CD8-positive, alpha-beta memory T cell (primary cell): Measurements from ENCODE around the gene TSC22D4. TPM values are rescaled to one million over a fixed set of nuclear protein-coding genes. Genes with fewer than 3 reads are reported as not detected.
"Not testable (repeated sequence)": the region's sequence is repeated elsewhere in the genome, so short reads cannot be mapped to it uniquely, and the experiment has no call there.

Experiments
- CTCF ChIA-PET: fragments of 350-600 bp; sonication (Branson Sonifier 250); formaldehyde crosslinking; loops from one replicate; lab custom pipeline; 2021; ENCODE audit warnings: antibody characterized with exemption; lab: Charles Lee
- POLR2A ChIA-PET: fragments of 350-600 bp; sonication (Branson Sonifier 250); formaldehyde crosslinking; loops from one replicate; lab custom pipeline; 2021; ENCODE audit warnings: antibody characterized with exemption; lab: Charles Lee
- DNase-seq, 5 donors: peaks; one replicate each; pipeline versions ENCODE4 v3.0.0 to v3.0.0-alpha.2; 2020 to 2022; ENCODE audit warnings: mixed read lengths in 1 of 5
- H3K27ac ChIP-seq: one replicate; pipeline ENCODE4 v1.7.0; 2013; ENCODE audit warnings: low read depth, mild to moderate bottlenecking, low read length, moderate library complexity
- H3K27me3 ChIP-seq: 2 replicates; pipeline ENCODE4 v1.7.0; 2013; ENCODE audit warnings: low read length, mild to moderate bottlenecking; ENCODE audit not compliant: insufficient read depth, poor library complexity, severe bottlenecking
- H3K36me3 ChIP-seq: 2 replicates; pipeline ENCODE4 v1.7.0; 2013; ENCODE audit warnings: mild to moderate bottlenecking, low read length, moderate library complexity; ENCODE audit not compliant: insufficient read depth
- H3K4me1 ChIP-seq: 2 replicates; pipeline ENCODE4 v1.7.0; 2013; ENCODE audit warnings: mild to moderate bottlenecking, low read length, moderate library complexity; ENCODE audit not compliant: insufficient read depth
- H3K4me3 ChIP-seq: 2 replicates; pipeline ENCODE4 v1.7.0; 2013; ENCODE audit warnings: mild to moderate bottlenecking, low read length
- H3K9me3 ChIP-seq: 2 replicates; pipeline ENCODE4 v1.7.0; 2013; ENCODE audit warnings: mild to moderate bottlenecking, low read length
- H3K27ac Mint-ChIP-seq, 8 donors: one replicate each; pipeline ENCODE4 v1.8.0; 2020 to 2021; ENCODE audit warnings: mixed read lengths in 8 of 8, mild to moderate bottlenecking in 6 of 8, inconsistent platforms in 3 of 8, moderate library complexity in 3 of 8
- H3K27me3 Mint-ChIP-seq, 2 donors: one replicate each; pipeline ENCODE4 v1.8.0; 2020 to 2021; ENCODE audit warnings: mixed read lengths in 2 of 2, mild to moderate bottlenecking in 1 of 2, moderate library complexity in 1 of 2
- H3K36me3 Mint-ChIP-seq, 3 donors: one replicate each; pipeline ENCODE4 v1.8.0; 2020 to 2021; ENCODE audit warnings: mixed read lengths in 3 of 3, inconsistent platforms in 1 of 3, mild to moderate bottlenecking in 1 of 3
- H3K4me1 Mint-ChIP-seq, 3 donors: one replicate each; pipeline ENCODE4 v1.8.0; 2020 to 2021; ENCODE audit warnings: mixed read lengths in 3 of 3, inconsistent platforms in 1 of 3, mild to moderate bottlenecking in 1 of 3
- H3K4me3 Mint-ChIP-seq, 7 donors: one replicate each; pipeline ENCODE4 v1.8.0; 2020 to 2021; ENCODE audit warnings: mixed read lengths in 7 of 7, mild to moderate bottlenecking in 6 of 7, moderate library complexity in 4 of 7, inconsistent platforms in 2 of 7
- H3K9me3 Mint-ChIP-seq, 5 donors: one replicate each; pipeline ENCODE4 v1.8.0; 2020 to 2022; ENCODE audit warnings: mixed read lengths in 5 of 5, mild to moderate bottlenecking in 3 of 5, moderate library complexity in 2 of 5, inconsistent platforms in 1 of 5
- polyA plus RNA-seq: library from polyadenylated mRNA; unstranded; fragments of 300-500 nt; fragmentation: Illumina TruSeq; gene quantifications from one replicate; pipeline ENCODE4 v1.2.3, GENCODE V29; 2021
- total RNA-seq, 2 experiments: library from RNA; stranded (reverse); gene quantifications; one replicate each; pipeline ENCODE4 v1.2.3, GENCODE V29; 2021

The TSC22D4 gene
- total RNA-seq (10 to 100 TPM; 96.2 to 99.1 TPM), polyA plus RNA-seq (40.5 TPM)

DNA sequence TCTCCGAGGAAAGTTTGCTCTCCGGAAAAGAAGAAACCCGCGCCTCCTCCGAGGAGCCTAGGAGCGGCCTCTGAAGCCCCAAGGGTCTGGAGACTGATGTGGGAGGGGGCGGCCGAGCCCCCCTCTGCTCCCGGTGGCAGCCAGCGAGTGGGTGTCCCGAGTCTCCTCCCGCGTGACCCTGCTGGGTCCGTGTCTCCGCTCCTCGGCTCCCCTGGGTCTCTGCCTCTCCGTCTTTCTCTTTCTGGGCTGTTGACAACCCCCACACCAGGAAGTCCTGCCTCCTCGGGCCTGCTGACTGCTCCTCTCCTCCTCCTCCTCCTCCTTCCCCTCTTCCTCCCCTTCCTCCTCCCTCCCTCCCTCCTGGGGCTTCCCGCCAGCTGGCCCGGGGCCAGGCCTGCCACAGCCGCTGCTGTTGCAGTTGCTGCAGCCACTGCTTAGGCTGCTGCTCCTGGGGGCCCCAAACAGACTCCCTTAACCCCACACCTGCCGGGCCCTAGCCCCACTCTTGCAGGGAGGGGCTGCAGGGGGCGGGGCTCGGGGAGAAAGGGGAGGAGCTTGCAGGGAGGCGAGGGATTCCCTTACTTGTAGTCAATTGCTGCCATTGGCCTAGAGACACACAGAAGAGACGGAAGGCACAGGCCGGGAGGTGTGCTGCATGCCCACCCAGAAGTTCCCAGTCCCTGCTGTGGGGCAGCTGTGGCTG is at the start of gene TSC22D4:
Gene TSC22D4, minus strand, starts transcription at position 257 of the 703 bp plus-strand sequence. CDS start 1,176 bp downstream, outside the sequence.
- POLR2A ChIA-PET: interaction anchor here (0.6 to 2.3 kb wide), 14 partner anchors 14 to 563 kb away, joined by 3 to 15 read pairs (median 4); partner anchors contain the start of genes AGFG2, FBXO24, LRCH4 and MEPCE

DNA sequence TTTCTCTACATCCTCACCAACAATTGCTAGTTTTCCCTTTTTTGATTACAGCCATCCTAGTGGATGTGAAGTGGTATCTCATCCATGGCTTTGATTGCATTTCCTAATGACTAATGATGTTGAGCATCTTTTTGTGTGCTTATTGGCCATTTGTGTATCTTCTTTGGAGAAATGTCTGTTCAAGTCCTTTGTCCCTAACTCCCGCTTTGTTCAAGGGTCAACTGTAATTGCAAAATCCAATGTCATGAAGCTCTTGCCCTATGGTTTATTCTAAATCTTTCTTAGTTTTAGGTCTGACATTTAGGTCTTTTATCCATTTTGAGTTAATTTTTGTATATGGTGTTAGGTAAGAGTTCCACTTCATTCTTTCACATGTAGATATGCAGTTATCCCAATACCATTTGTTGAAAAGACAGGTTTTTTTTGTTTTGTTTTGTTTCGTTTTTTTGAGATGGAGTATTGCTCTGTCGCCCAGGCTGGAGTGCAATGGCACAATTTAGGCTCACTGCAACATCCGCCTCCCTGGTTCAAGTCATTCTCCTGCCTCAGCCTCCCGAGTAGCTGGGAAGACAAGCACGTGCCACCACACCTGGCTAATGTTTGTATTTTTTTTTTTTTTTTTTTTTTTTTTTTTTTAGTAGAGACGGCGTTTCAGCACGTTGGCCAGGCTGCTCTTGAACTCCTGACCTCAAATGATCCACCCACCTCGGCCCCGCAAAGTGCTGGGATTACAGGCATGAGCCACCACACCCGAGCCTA is 49.3 kb upstream of the TSC22D4 start:
- H3K4me3 Mint-ChIP-seq, H3K4me1 Mint-ChIP-seq, H3K4me1 ChIP-seq, DNase-seq, H3K27ac Mint-ChIP-seq, H3K36me3 Mint-ChIP-seq, H3K27me3 ChIP-seq, H3K9me3 ChIP-seq, H3K4me3 ChIP-seq, H3K27ac ChIP-seq, POLR2A ChIA-PET, H3K9me3 Mint-ChIP-seq, H3K27me3 Mint-ChIP-seq, H3K36me3 ChIP-seq: not testable (repeated sequence)
- CTCF ChIA-PET: interaction anchor here (1.2 kb wide), 1 partner anchor 82 kb away, joined by 3 read pairs; no protein-coding TSS in a partner anchor

More for the DNA sequence above, at the start of gene TSC22D4:
- peaks cover 22% of the 10 kb centered on the region for H3K36me3 ChIP-seq
- Mint-ChIP-seq H3K4me1 (peaks cover 31 to 50% (median 47%) of the 10 kb centered on the region in 3 donors), H3K27ac (peak within 1 kb of the TSS; percentile 87 to 100 (median 94)), H3K9me3 (peaks cover 0 to 2% (median 0%) of the 10 kb centered on the region in 5 donors), H3K36me3 (peaks cover 4 to 37% (median 5%) of the 10 kb centered on the region in 3 donors), H3K4me3 (peak within 1 kb of the TSS; percentile 93 to 100 (median 99)), H3K27me3 (peaks cover 0 to 6% of the 10 kb centered on the region in 2 donors)
- CTCF ChIA-PET: interaction anchor here (1.0 to 10.7 kb wide), 9 partner anchors 10 to 373 kb away, joined by 3 to 174 read pairs (median 4); partner anchors contain the start of gene SLC12A9
- H3K9me3 ChIP-seq: no peaks in the 10 kb centered on the region
- peak within 1 kb of the TSS; percentile 90 for H3K27ac ChIP-seq
- H3K4me3 ChIP-seq: peak within 1 kb of the TSS; percentile 66
- DNase-seq: peak; percentile 88 to 97 (median 93)
- H3K27me3 ChIP-seq: no peaks in the 10 kb centered on the region
- peaks cover 50% of the 10 kb centered on the region for H3K4me1 ChIP-seq

DNA sequence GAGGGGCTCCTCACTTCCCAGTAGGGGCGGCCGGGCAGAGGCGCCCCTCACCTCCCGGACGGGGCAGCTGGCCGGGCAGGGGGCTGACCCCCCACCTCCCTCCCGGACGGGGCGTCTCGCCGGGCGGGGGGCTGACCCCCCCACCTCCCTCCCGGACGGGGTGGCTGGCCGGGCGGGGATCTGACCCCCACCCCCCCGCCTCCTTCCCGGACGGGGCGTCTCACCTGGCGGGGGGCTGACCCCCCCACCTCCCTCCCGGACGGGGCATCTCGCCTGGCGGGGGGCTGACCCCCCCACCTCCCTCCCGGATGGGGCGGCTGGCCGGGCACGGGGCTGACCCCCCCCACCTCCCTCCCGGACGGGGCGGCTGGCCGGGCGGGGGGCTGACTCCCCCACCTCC is 44.2 kb upstream of the TSC22D4 start:
- H3K4me3 ChIP-seq, H3K27ac ChIP-seq, H3K27me3 ChIP-seq, H3K36me3 ChIP-seq, H3K9me3 Mint-ChIP-seq, H3K27me3 Mint-ChIP-seq, H3K4me3 Mint-ChIP-seq, DNase-seq, CTCF ChIA-PET, H3K4me1 Mint-ChIP-seq, H3K4me1 ChIP-seq, H3K36me3 Mint-ChIP-seq, POLR2A ChIA-PET, H3K27ac Mint-ChIP-seq, H3K9me3 ChIP-seq: not testable (repeated sequence)

DNA sequence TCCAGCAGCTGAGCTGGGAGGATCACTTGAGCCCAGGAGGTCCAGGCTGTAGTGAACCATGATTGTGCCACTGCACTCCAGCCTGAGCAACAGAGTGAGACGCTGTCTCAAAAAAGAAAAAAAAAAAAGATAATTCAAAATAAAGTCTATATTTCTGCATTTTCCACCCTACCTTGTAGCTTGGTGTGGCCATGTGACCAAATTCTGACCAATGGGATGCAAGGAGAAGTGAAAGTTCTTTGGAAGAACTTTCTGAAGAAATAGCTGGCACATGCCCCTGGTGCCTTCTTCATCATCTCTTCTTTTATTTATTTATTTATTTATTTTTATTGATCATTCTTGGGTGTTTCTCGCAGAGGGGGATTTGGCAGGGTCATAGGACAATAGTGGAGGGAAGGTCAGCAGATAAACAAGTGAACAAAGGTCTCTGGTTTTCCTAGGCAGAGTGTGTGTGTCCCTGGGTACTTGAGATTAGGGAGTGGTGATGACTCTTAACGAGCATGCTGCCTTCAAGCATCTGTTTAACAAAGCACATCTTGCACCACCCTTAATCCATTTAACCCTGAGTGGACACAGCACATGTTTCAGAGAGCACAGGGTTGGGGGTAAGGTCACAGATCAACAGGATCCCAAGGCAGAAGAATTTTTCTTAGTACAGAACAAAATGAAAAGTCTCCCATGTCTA is 43.0 kb upstream of the TSC22D4 start:
- H3K27ac Mint-ChIP-seq, H3K27ac ChIP-seq, H3K9me3 ChIP-seq, H3K36me3 Mint-ChIP-seq, DNase-seq, H3K4me3 ChIP-seq, H3K36me3 ChIP-seq, POLR2A ChIA-PET, H3K4me1 ChIP-seq, H3K27me3 Mint-ChIP-seq, H3K27me3 ChIP-seq, H3K4me3 Mint-ChIP-seq, H3K9me3 Mint-ChIP-seq: not testable (repeated sequence)
- peaks cover 8 to 11% (median 9%) of the 10 kb centered on the region in 3 donors for H3K4me1 Mint-ChIP-seq
- CTCF ChIA-PET: interaction anchor here (1.0 kb wide), 1 partner anchor 13 kb away, joined by 3 read pairs; no protein-coding TSS in a partner anchor

DNA sequence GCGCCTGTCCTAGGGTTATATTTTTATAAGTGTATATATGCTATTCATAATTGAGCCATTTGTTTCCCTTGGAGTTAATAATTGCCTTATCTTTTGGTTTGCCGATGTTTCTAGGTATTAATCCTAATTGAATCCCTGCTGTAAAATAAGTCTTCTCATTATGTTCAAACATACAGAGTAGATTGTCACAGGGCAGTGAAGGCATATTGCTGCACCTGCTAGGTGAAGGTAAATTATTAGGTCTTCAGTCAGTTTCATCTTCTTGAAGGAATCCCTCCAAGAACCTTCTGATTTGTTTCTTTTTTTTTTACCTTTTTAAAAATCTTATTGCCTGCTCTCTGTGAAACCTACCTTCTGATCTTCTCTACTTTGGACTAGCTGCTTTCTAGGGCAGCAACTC is 42.1 kb upstream of the TSC22D4 start:
- Histone ChIP-seq H3K27me3 (no peaks in the 10 kb centered on the region), H3K4me3 (no peak overlapping the region), H3K9me3 (no peaks in the 10 kb centered on the region), H3K36me3 (no peaks in the 10 kb centered on the region), H3K4me1 (peaks cover 16% of the 10 kb centered on the region), H3K27ac (no peak overlapping the region)
- Mint-ChIP-seq H3K36me3 (no peaks in the 10 kb centered on the region), H3K27ac (no peak overlapping the region), H3K4me3 (no peak overlapping the region), H3K27me3 (no peaks in the 10 kb centered on the region), H3K9me3 (no peaks in the 10 kb centered on the region), H3K4me1 (peaks cover 16 to 19% (median 17%) of the 10 kb centered on the region in 3 donors)
- ChIA-PET CTCF (interaction anchor here (1.3 kb wide), 1 partner anchor 42 kb away, joined by 3 read pairs; the partner anchor contains the start of gene TSC22D4), POLR2A (no interaction called here)
- DNase-seq: no peak

DNA sequence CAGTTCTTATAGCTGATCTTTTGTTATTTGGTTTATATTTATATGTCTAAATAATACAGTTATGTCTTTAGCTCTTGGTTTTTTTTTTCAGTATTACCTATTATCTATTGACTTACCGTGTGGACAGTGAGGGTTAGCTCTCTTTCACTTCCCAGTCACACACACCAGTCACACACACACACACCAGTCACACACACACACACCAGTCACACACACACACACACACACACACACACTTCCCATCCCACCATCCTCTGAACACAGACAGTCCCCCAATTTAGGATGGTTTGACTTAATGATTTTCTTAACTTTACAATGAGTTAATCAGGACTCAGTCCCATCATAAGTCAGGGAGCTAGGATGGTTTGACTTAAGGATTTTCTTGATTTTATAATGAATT is 41.1 kb upstream of the TSC22D4 start:
- POLR2A ChIA-PET: interaction anchor here (0.9 kb wide), 1 partner anchor 429 kb away, joined by 3 read pairs; no protein-coding TSS in a partner anchor
- peaks cover 26 to 28% (median 26%) of the 10 kb centered on the region in 3 donors for H3K4me1 Mint-ChIP-seq
- no peak overlapping the region for H3K4me3 Mint-ChIP-seq

DNA sequence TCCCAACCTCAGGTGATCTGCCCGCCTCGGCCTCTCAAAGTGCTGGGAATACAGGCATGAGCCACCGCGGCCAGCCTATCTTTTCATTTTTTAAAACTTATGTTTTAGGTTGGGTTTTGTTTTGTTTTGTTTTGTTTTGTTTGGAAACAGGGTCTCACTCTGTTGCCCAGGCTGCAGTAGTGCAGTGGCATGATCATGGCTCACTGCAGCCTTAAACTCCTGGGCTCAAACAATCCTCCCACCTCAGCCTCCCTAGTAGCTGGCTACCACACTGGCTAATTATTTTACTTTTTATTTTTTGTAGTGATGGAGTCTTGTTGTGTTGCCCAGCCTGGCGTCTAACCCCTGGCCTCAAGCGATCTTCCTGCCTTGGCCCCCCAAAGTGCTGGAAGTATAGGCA is 40.6 kb upstream of the TSC22D4 start:
- H3K27ac ChIP-seq: no peak overlapping the region
- ChIA-PET CTCF (interaction anchor here (1.0 kb wide), 2 partner anchors 40 to 51 kb away, joined by 3 read pairs; no protein-coding TSS in a partner anchor), POLR2A (interaction anchor here (0.9 kb wide), 1 partner anchor 428 kb away, joined by 3 read pairs; no protein-coding TSS in a partner anchor)
- H3K4me1 Mint-ChIP-seq: peaks cover 27 to 32% (median 29%) of the 10 kb centered on the region in 3 donors
- no peaks in the 10 kb centered on the region for H3K36me3 ChIP-seq
- H3K4me3 ChIP-seq: no peak overlapping the region
- no peaks in the 10 kb centered on the region for H3K9me3 Mint-ChIP-seq
- no peaks in the 10 kb centered on the region for H3K27me3 Mint-ChIP-seq
- no peaks in the 10 kb centered on the region for H3K27me3 ChIP-seq
- no peak overlapping the region for H3K4me3 Mint-ChIP-seq
- H3K36me3 Mint-ChIP-seq: no peaks in the 10 kb centered on the region
- peaks cover 29% of the 10 kb centered on the region for H3K4me1 ChIP-seq
- H3K27ac Mint-ChIP-seq: peak overlapping the region in 1 of 8 donors; percentile 65
- DNase-seq: no peak
- no peaks in the 10 kb centered on the region for H3K9me3 ChIP-seq

More for the DNA sequence above, 41.1 kb upstream of the TSC22D4 start:
- DNase-seq: no peak
- H3K9me3 Mint-ChIP-seq: no peaks in the 10 kb centered on the region
- H3K36me3 Mint-ChIP-seq: no peaks in the 10 kb centered on the region
- Histone ChIP-seq H3K4me3 (no peak overlapping the region), H3K36me3 (no peaks in the 10 kb centered on the region), H3K4me1 (peaks cover 26% of the 10 kb centered on the region), H3K27ac (no peak overlapping the region), H3K9me3 (no peaks in the 10 kb centered on the region), H3K27me3 (no peaks in the 10 kb centered on the region)
- H3K27ac Mint-ChIP-seq: no peak overlapping the region
- H3K27me3 Mint-ChIP-seq: no peaks in the 10 kb centered on the region
- CTCF ChIA-PET: interaction anchor here (1.0 to 1.3 kb wide), 3 partner anchors 40 to 51 kb away, joined by 3 read pairs; partner anchors contain the start of gene TSC22D4
